Naive B cell (primary cell): ENCODE data around the gene DRAXIN. TPM values are rescaled to one million over a fixed set of nuclear protein-coding genes. Genes with fewer than 3 reads are reported as not detected.
A peak's percentile ranks its signal among the peaks of the same experiment; 100 is the strongest.

Experiments used
- ATAC-seq, 2 donors: fragments of 150-1000 bp; cut with Tn5 transposase; 2 replicates each; pipeline ENCODE4 v1.10.0; 2021; ENCODE audit warnings: low read depth in 2 of 2, mild to moderate bottlenecking in 2 of 2, moderate library complexity in 2 of 2
- DNase-seq: peaks from one replicate; pipeline ENCODE4 v3.0.0; 2022
- H3K27ac Mint-ChIP-seq, 6 donors: one replicate each; pipeline ENCODE4 v1.8.0; 2020 to 2022; ENCODE audit warnings: mild to moderate bottlenecking in 6 of 6, mixed read lengths in 6 of 6, moderate library complexity in 5 of 6, inconsistent platforms in 2 of 6
- H3K27me3 Mint-ChIP-seq, 3 donors: one replicate each; pipeline ENCODE4 v1.8.0; 2021 to 2022; ENCODE audit warnings: mixed read lengths in 3 of 3, mild to moderate bottlenecking in 1 of 3
- H3K36me3 Mint-ChIP-seq, 2 donors: one replicate each; pipeline ENCODE4 v1.8.0; 2020 to 2022; ENCODE audit warnings: mixed read lengths in 2 of 2, inconsistent platforms in 1 of 2, mild to moderate bottlenecking in 1 of 2
- H3K4me1 Mint-ChIP-seq, 3 donors: one replicate each; pipeline ENCODE4 v1.8.0; 2020 to 2022; ENCODE audit warnings: mixed read lengths in 3 of 3, inconsistent platforms in 1 of 3, mild to moderate bottlenecking in 1 of 3, moderate library complexity in 1 of 3
- H3K4me3 Mint-ChIP-seq, 8 donors: one replicate each; pipeline ENCODE4 v1.8.0; 2020 to 2022; ENCODE audit warnings: mild to moderate bottlenecking in 8 of 8, mixed read lengths in 8 of 8, moderate library complexity in 8 of 8, inconsistent platforms in 2 of 8
- H3K9me3 Mint-ChIP-seq, 7 donors: one replicate each; pipeline ENCODE4 v1.8.0; 2020 to 2022; ENCODE audit warnings: mixed read lengths in 7 of 7, mild to moderate bottlenecking in 5 of 7, inconsistent platforms in 2 of 7, moderate library complexity in 1 of 7
- polyA plus RNA-seq, 6 donors: library from polyadenylated mRNA; unstranded; fragments of 300-500 nt; fragmentation: Illumina TruSeq; gene quantifications; one replicate each; pipeline ENCODE4 v1.2.3, GENCODE V29; 2021; ENCODE audit warnings: low read depth in 6 of 6

The DRAXIN gene
- polyA plus RNA-seq, 6 donors from 2014 or later = 0.04 to 0.09 (median 0.09) TPM; not detected in 1

DNA sequence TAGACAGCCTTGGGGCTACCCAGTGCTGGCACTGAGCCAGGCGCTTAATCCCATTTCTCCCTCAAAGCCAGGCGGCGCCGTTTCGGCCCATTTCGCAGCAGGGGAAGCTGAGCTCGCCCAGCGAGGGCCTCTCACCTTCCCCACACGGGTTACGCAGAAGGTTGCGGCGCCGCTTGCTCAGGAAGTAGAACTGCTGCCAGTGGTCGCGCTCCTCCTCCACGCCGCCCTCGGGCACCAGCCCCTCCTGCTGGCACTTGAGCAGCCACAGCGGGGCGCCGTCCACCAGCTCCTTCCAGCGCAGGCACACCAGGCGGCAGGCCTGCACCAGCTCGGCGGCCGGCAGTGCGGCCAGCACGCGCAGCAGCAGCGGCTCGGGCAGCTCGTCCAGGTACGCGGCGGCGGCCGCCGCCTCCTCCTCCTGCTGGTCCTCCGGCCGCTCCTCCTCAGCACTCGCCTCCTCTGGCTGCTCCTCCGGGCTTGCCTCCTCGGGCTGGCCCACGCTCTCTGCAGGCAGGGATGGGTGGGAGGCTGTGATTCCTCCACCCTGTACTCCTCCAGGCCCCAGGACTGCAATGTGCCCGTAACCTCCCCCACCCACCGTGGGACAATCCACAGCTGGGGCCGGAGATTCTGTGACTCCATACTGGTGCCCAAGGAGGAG lies 41.0 kb upstream of the DRAXIN start:
- Mint-ChIP-seq H3K9me3 (peaks cover 0 to 2% (median 0%) of the 10 kb centered on the region in 7 donors), H3K4me1 (peaks cover 21 to 27% (median 27%) of the 10 kb centered on the region in 3 donors), H3K4me3 (peak overlapping the region; percentile 57 to 89 (median 75)), H3K27ac (no peak overlapping the region), H3K36me3 (no peaks in the 10 kb centered on the region), H3K27me3 (peaks cover 0 to 12% (median 5%) of the 10 kb centered on the region in 3 donors)
- peak; percentile 67 to 70 for ATAC-seq
- peak; percentile 70 for DNase-seq

DNA sequence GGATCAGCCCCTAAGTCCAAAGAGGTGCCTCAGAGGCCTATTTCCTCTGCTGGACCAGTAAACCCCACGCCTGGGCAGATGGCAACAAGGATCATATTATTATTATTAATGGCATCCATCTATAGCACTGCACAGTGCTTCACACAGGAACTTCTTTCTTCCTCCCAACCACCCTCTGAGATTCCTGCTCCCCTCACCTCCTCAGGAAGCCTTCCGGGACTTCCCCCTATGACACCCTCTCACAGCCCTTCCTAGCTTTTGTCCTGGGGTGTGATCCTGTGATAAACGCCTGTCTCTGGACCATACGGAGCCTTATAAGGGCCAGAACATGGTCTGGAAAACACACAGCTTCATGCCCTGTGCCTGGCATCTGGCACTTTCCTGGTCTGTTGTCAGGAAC lies 40.5 kb upstream of the DRAXIN start:
- Mint-ChIP-seq H3K4me3 (peak overlapping the region; percentile 57 to 89 (median 74)), H3K27me3 (peaks cover 0 to 12% (median 5%) of the 10 kb centered on the region in 3 donors), H3K4me1 (peaks cover 17 to 31% (median 27%) of the 10 kb centered on the region in 3 donors), H3K27ac (peak overlapping the region in 1 of 6 donors; percentile 50), H3K9me3 (peaks cover 0 to 2% (median 0%) of the 10 kb centered on the region in 7 donors), H3K36me3 (no peaks in the 10 kb centered on the region)
- no peak for ATAC-seq
- DNase-seq = no peak

DNA sequence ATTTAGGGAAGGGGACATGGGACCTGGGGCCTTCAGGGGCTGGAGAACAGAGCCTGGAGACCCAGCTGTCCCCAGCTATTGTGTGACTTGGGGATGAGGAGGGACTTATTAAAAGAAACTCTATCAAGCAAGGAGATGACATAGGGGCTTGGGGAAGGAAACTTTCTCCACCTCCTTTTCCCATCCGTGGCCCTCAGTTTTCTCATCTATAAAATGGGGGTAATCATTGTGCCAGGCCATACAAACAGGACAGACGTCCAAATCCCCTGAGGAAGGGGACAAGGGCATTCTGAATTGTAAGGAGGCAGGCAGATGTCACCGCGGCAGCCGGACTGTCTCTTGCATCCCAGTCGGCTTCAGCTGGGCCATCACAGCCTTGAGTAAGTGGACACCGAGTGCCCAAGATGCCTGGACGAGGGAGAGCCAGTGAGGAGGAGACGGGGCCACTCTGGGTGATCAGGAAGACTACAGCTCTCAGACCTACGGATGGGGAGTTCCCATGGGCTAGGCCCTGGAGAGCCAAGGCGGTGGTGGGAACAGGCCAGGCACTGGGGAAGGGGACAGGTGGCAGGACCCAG lies 39.2 kb upstream of the DRAXIN start:
- peaks cover 0 to 12% (median 0%) of the 10 kb centered on the region in 3 donors for H3K27me3 Mint-ChIP-seq
- peaks cover 17 to 32% (median 27%) of the 10 kb centered on the region in 3 donors for H3K4me1 Mint-ChIP-seq
- DNase-seq (no peak), ATAC-seq (no peak)
- no peaks in the 10 kb centered on the region for H3K36me3 Mint-ChIP-seq
- H3K27ac Mint-ChIP-seq = no peak overlapping the region
- peaks cover 0 to 2% (median 0%) of the 10 kb centered on the region in 7 donors for H3K9me3 Mint-ChIP-seq
- H3K4me3 Mint-ChIP-seq = peak overlapping the region in 7 of 8 donors; percentile 21 to 80 (median 59)

DNA sequence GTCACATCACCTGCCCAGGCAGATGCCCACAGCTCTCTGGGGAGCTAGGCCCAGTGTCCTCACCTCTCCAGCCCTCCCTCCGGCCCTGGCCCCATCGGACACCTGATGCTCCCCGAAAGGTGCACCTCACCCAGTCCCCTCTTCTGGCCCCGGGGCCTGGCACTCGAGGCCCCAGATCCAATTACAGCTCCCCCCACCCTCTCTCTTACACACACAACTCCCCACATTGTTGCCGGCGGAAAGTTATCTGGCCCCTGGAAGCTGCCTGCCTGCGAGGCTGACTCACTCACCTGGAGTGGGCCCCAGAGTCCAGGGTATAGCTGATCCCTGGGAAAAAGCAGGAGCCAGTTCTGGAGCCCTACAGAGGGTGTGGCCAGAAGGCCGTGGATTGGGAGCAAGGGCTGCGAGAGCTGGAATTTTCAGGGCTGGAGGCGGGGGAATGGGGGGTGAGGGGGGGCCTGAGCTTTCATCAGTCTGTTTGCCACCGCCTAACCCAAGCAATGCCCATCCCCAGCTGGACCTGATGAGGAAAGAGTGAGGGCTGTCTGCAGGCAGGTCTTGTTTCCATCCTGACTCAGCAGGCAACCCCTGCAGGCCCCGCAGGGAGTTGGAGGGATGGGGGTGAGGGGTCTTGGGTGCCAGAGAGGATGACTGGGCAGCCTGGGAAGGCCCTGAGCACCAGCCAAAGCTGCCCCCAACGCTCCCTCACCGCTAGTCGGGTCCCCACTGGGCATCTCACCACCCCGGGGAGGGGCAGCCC lies 38.2 kb upstream of the DRAXIN start:
- peak overlapping the region in 2 of 6 donors; percentile 16 to 69 for H3K27ac Mint-ChIP-seq
- ATAC-seq = no peak
- peaks cover 0 to 2% (median 0%) of the 10 kb centered on the region in 7 donors for H3K9me3 Mint-ChIP-seq
- no peak for DNase-seq
- H3K36me3 Mint-ChIP-seq = no peaks in the 10 kb centered on the region
- peaks cover 17 to 32% (median 27%) of the 10 kb centered on the region in 3 donors for H3K4me1 Mint-ChIP-seq
- H3K27me3 Mint-ChIP-seq = peaks cover 0 to 12% (median 0%) of the 10 kb centered on the region in 3 donors
- peak overlapping the region; percentile 22 to 80 (median 75) for H3K4me3 Mint-ChIP-seq

DNA sequence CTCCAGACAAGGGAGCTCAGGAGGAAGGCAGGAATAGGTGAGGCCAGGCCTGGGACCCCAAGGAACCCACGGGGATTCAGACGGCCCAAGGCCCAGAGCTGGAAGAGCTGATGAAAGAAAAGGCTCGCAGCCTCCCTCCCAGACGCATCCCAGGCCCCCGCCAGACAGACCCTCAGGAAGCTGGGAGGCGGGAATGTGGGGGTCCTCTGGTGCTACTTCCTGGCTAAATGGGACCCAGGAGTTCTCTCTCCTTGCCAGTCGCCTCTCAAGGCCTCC lies 37.7 kb upstream of the DRAXIN start:
- Mint-ChIP-seq H3K4me1 (peaks cover 15 to 30% (median 27%) of the 10 kb centered on the region in 3 donors), H3K36me3 (no peaks in the 10 kb centered on the region), H3K27ac (peak overlapping the region in 1 of 6 donors; percentile 16), H3K9me3 (peaks cover 0 to 2% (median 0%) of the 10 kb centered on the region in 7 donors), H3K4me3 (peak overlapping the region; percentile 72 to 84 (median 76)), H3K27me3 (peaks cover 0 to 12% (median 0%) of the 10 kb centered on the region in 3 donors)
- DNase-seq = no peak
- no peak for ATAC-seq

DNA sequence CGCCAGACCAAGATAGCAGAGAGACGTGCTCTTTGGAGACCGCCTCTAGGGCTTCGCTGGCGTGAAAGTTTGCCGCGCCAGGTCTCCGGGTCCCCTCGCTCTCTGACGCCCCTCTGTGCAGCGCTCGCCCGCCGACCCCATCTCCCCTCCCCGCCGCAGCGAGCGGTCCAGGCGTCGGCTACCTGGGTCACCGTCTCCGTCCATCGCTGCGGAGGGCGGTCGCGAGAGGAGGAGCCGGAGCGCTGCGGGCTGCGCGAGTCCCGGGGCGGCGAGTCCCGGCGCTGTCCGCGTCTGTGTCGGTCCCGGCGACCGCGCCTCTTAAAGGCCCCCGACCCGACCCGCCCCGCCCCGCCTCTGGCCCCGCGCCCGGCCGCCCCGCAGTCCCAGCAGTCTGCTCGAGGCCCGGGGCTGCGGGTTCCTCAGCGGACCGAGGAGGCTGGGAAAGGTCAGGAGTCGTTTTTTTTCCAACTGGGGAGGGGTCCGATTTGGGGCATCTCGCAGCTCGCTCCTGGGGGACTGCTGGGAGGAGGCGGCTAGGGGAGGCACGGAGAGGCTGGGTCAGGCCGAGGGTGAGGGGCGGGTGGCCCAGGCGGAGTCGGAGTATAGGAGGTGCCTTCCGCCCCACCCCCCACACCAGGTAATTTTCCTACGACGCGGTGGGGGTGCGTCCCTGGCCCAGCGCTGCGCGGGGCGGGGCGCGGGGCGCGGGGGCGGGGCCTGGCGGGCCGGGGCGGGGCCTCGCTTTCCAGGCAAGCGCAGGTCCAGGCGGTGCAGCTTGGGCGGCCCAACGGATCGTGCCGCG lies 37.2 kb upstream of the DRAXIN start, which contains the start of the genes FBXO2 and FBXO44:
Gene FBXO2, minus strand, starts transcription at position 293 of the 802 bp plus-strand sequence. Its CDS starts 89 bp downstream, at position 204.
Gene FBXO44, plus strand, starts transcription at position 741 of the 802 bp plus-strand sequence. CDS start 959 bp downstream, outside the sequence.
- Mint-ChIP-seq H3K27ac (peak within 1 kb of the TSS in 3 of 6 donors; percentile 20 to 69 (median 21)), H3K4me3 (peak within 1 kb of the TSS; percentile 72 to 92 (median 80)), H3K27me3 (peaks cover 0 to 12% (median 0%) of the 10 kb centered on the region in 3 donors), H3K4me1 (peaks cover 14 to 29% (median 27%) of the 10 kb centered on the region in 3 donors), H3K36me3 (no peaks in the 10 kb centered on the region), H3K9me3 (peaks cover 0 to 2% (median 0%) of the 10 kb centered on the region in 7 donors)
- peak; percentile 69 to 75 for ATAC-seq
- DNase-seq = peak; percentile 56

DNA sequence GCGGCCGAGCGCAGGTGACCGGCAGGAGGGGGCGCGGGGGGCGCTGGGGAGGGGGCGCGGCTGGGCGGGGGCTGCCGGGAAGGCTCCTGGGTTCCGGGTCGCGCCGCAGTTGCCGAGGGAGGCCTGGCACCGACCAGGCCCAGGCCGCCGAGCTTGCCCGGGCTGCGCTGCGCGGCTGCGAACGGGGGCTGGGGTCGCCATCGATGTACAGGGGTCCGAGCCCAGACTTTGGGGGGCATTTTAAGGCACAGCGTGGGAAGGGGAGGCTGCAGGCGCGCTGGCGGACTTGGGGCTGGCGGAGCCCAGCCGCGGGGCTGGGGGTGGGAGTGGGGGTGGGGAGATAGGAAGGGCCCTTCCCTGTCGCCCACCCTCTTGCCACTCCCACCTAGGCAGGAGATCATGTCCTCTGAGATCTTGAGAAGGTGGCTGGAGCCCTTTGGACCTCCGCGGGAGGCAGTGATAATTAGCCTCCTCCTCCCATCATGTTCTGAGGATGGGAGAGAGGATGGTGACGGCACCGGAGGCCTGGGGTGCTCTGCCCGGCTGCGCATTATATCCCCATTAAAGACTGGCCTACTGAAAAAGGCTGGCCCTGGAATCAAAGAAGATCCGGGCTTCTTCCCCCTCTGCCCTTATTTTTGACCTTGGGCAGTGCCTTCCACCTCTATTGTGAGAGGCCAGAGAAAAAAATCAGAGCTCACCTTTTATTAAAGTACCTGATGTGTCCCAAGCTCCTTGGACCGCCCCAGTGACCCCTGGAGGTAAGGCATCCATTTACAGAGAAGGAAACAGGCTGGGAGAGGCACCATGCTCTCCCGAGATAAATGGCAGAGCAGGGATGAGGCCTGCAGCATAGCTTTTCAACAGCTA lies 36.3 kb upstream of the DRAXIN start:
- H3K36me3 Mint-ChIP-seq = no peaks in the 10 kb centered on the region
- H3K4me1 Mint-ChIP-seq = peaks cover 8 to 20% (median 20%) of the 10 kb centered on the region in 3 donors
- peaks cover 0 to 6% (median 0%) of the 10 kb centered on the region in 3 donors for H3K27me3 Mint-ChIP-seq
- ATAC-seq (peak; percentile 20 to 28), DNase-seq (no peak)
- peak overlapping the region in 2 of 6 donors; percentile 20 to 21 for H3K27ac Mint-ChIP-seq
- peak overlapping the region; percentile 64 to 92 (median 80) for H3K4me3 Mint-ChIP-seq
- no peaks in the 10 kb centered on the region for H3K9me3 Mint-ChIP-seq

DNA sequence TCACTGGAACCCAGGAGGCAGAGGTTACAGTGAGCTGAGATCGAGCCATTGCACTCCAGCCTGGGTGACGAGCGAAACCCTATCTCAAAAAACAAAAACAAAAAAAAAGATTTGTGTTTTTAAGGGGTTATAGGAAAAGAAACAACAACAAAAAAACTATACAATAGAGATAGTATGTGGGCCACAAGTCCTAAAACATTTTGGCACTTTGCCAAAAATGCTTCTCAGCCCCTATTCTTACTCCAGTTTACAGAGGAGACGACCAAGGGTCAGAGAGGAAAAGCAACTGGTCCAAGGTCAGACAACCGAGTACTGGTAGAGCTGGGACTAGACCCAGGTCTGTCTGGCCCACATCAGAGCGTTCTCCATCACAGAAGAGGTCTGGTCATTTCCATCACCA lies 33.9 kb upstream of the DRAXIN start:
- H3K9me3 Mint-ChIP-seq = no peaks in the 10 kb centered on the region
- H3K27me3 Mint-ChIP-seq = no peaks in the 10 kb centered on the region
- H3K4me1 Mint-ChIP-seq = peaks cover 0 to 8% (median 8%) of the 10 kb centered on the region in 3 donors
- no peaks in the 10 kb centered on the region for H3K36me3 Mint-ChIP-seq
- H3K4me3 Mint-ChIP-seq = peak overlapping the region in 1 of 8 donors; percentile 30
- ATAC-seq = no peak
- no peak for DNase-seq
- peak overlapping the region in 1 of 6 donors; percentile 18 for H3K27ac Mint-ChIP-seq

DNA sequence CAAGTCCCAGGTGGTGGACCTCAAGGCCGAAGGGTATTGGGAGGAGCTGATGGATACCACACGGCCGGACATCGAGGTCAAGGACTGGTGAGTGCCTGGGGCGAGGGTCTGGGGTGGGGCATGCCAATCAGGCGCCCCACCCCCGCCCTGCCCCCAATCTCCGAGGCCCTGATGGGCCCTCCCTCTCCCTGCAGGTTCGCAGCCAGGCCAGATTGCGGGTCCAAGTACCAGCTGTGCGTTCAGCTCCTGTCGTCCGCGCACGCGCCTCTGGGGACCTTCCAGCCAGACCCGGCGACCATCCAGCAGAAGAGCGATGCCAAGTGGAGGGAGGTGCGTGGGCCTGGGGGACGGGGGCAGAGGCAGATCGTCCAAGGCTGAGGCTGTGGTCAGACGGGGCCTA lies 33.0 kb upstream of the DRAXIN start:
- H3K36me3 Mint-ChIP-seq = no peaks in the 10 kb centered on the region
- no peak overlapping the region for H3K27ac Mint-ChIP-seq
- ATAC-seq (no peak), DNase-seq (no peak)
- H3K4me1 Mint-ChIP-seq = peaks cover 0 to 17% (median 2%) of the 10 kb centered on the region in 3 donors
- no peak overlapping the region for H3K4me3 Mint-ChIP-seq
- no peaks in the 10 kb centered on the region for H3K27me3 Mint-ChIP-seq
- H3K9me3 Mint-ChIP-seq = no peaks in the 10 kb centered on the region

DNA sequence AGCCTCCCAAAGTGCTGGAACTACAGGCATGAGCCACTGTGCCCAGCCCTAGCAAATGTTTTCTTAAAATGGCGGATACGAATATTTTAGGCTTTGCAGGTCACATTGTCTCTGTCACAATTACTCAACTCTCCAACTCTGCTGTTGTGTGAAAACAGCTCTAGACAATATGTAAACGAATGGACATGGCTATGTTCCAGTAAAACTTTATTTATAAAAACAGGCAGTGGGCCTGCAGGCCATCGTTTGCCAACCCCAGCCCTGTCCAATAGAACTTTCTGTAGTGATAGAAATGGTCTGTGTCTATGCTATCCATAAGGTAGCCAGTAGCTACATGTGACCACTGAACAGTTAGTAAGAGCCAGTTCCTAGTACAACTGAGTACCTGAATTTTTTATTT lies 31.8 kb upstream of the DRAXIN start:
- Mint-ChIP-seq H3K27me3 (no peaks in the 10 kb centered on the region), H3K4me1 (peaks cover 0 to 19% (median 0%) of the 10 kb centered on the region in 3 donors), H3K4me3 (peak overlapping the region in 2 of 8 donors; percentile 41 to 69), H3K36me3 (no peaks in the 10 kb centered on the region), H3K9me3 (no peaks in the 10 kb centered on the region), H3K27ac (no peak overlapping the region)
- ATAC-seq (no peak), DNase-seq (no peak)

DNA sequence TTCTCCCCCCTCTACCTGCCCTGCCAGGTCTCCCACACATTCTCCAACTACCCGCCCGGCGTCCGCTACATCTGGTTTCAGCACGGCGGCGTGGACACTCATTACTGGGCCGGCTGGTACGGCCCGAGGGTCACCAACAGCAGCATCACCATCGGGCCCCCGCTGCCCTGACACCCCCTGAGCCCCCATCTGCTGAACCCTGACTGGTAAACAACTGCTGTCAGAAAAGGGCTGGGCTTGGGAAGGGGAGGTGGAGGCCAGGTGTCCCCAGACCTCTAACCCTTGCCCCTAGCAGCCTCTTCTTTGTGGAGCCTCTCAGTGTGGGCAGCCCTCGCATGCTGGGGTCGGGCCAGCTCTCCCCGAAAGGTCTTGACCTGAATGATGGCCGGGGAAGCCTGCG lies 30.4 kb upstream of the DRAXIN start:
- DNase-seq (no peak), ATAC-seq (no peak)
- peak overlapping the region in 1 of 6 donors; percentile 33 for H3K27ac Mint-ChIP-seq
- H3K36me3 Mint-ChIP-seq = no peaks in the 10 kb centered on the region
- H3K27me3 Mint-ChIP-seq = no peaks in the 10 kb centered on the region
- H3K9me3 Mint-ChIP-seq = no peaks in the 10 kb centered on the region
- peak overlapping the region in 1 of 8 donors; percentile 71 for H3K4me3 Mint-ChIP-seq
- peaks cover 0 to 13% (median 0%) of the 10 kb centered on the region in 3 donors for H3K4me1 Mint-ChIP-seq
